ENCODE data around the gene WDR48. TPM values are rescaled to one million over a fixed set of nuclear protein-coding genes. Genes with fewer than 3 reads are reported as not detected.

The WDR48 gene
- total RNA-seq, 3 donors from 2014 or later (not counting 1 experiment from before 2014, with no cell fraction given) = 89.1 to 101 (median 91.5) TPM

- H3K9me3 ChIP-seq (ENCODE audit: control insufficient read depth, insufficient read depth, low read length) = no peaks in the 10 kb centered on the region
- Mint-ChIP-seq H3K4me1 (peaks cover 42 to 43% of the 10 kb centered on the region in 2 donors), H3K4me3 (peak overlapping the region; percentile 95), H3K27me3 (ENCODE audit: low read depth in 2 of 2) (peaks cover 28 to 58% of the 10 kb centered on the region in 2 donors), H3K27ac (peak overlapping the region; percentile 76 to 85), H3K9me3 (no peaks in the 10 kb centered on the region), H3K36me3 (no peaks in the 10 kb centered on the region)
- no peaks in the 10 kb centered on the region for H3K27me3 ChIP-seq (ENCODE audit: control insufficient read depth, insufficient read depth, low read length)
- peak in 1 of 2 donors; percentile 73 for DNase-seq
- peak overlapping the region; percentile 73 for H3K4me3 ChIP-seq (ENCODE audit: low read length)
- H3K4me1 ChIP-seq (ENCODE audit: control insufficient read depth, insufficient read depth, low read length) = peaks cover 28% of the 10 kb centered on the region
- peak overlapping the region; percentile 52 for H3K27ac ChIP-seq (ENCODE audit: low read length)
- TF ChIP-seq, protein P1, sequence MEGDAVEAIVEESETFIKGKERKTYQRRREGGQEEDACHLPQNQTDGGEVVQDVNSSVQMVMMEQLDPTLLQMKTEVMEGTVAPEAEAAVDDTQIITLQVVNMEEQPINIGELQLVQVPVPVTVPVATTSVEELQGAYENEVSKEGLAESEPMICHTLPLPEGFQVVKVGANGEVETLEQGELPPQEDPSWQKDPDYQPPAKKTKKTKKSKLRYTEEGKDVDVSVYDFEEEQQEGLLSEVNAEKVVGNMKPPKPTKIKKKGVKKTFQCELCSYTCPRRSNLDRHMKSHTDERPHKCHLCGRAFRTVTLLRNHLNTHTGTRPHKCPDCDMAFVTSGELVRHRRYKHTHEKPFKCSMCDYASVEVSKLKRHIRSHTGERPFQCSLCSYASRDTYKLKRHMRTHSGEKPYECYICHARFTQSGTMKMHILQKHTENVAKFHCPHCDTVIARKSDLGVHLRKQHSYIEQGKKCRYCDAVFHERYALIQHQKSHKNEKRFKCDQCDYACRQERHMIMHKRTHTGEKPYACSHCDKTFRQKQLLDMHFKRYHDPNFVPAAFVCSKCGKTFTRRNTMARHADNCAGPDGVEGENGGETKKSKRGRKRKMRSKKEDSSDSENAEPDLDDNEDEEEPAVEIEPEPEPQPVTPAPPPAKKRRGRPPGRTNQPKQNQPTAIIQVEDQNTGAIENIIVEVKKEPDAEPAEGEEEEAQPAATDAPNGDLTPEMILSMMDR (IDR thresholded peaks at IDR 0.05) = no peak
- intact Hi-C loops (cut with micrococcal nuclease) = loop anchor here (10.0 kb wide), 1 partner anchor 77 kb away; no protein-coding TSS in a partner anchor
- no peaks in the 10 kb centered on the region for H3K36me3 ChIP-seq (ENCODE audit: control insufficient read depth, insufficient read depth, low read length)
- peak; percentile 41 to 68 (median 58) for ATAC-seq
- WGBS (ENCODE audit: insufficient coverage) = 0% methylated on average over 2 of the region's 2 CpGs
Observed at GRCh38 chr3:39108200-39108710, 56.4 kb downstream of the WDR48 start.

DNA sequence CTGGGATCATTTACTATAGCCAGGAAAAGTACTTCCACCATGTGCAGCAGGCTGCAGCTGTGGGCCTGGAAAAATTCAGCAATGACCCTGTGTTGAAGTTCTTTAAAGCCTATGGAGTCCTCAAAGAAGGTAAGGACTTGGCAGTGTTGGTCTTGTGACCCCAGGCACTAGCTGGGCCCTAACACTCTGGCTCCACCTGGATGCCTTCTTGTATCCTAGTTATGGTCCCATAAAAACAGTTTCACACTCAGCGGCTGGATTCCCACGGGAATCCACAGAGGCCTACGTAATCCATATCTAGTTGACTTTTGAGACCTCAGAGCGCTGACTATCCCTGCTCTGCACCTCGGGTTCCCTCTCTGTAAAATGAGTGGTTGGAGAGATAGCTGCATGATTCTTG, 57.3 kb downstream of the WDR48 start:
- no peaks in the 10 kb centered on the region for H3K9me3 Mint-ChIP-seq
- TF ChIP-seq, protein P1 (IDR thresholded peaks at IDR 0.05) = no peak
- WGBS (ENCODE audit: insufficient coverage) = 96% methylated on average over 5 of the region's 5 CpGs

DNA sequence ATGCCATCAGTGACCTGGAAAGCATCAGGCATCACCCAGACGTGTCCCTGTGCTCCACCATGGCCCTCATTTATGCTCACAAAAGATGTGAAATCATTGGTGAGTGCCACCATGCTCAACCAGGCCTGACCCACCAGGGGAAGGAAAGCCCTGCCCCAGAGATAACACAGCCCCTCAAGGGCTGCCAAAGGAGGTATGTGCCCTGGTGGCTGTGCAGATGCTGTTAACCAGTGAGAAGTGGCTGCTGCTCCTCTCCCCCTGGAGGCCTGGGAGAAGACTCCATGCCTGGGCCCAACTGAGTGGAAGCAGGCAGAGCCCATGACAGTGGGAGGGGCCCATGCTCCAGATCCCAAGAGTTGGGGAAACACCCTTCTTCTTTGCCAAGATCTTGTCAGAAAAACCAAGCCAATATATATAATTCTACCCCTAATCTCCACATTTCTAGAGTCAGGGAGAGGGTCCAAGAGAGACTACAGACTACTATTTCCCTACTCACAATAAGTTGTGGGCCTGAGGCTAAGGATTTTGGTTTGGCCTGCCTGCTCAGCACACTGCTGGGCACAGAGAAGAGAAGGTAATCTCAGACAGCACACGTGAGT, 58.3 kb downstream of the WDR48 start:
- H3K27me3 Mint-ChIP-seq (ENCODE audit: low read depth in 2 of 2) = peaks cover 31 to 70% of the 10 kb centered on the region in 2 donors
- DNase-seq = peak in 1 of 2 donors; percentile 11
- 93% methylated on average over 2 of the region's 2 CpGs for WGBS (ENCODE audit: insufficient coverage)
- H3K27ac ChIP-seq (ENCODE audit: low read length) = no peak overlapping the region
- no peaks in the 10 kb centered on the region for H3K9me3 Mint-ChIP-seq
- H3K36me3 Mint-ChIP-seq = no peaks in the 10 kb centered on the region
- peaks cover 28% of the 10 kb centered on the region for H3K4me1 ChIP-seq (ENCODE audit: control insufficient read depth, insufficient read depth, low read length)
- no peak overlapping the region for H3K4me3 Mint-ChIP-seq
- intact Hi-C loops (cut with micrococcal nuclease) = no loop called here
- no peak overlapping the region for H3K4me3 ChIP-seq (ENCODE audit: low read length)
- H3K27ac Mint-ChIP-seq = no peak overlapping the region
- TF ChIP-seq, protein P1 (IDR thresholded peaks at IDR 0.05) = no peak
- peaks cover 38 to 39% of the 10 kb centered on the region in 2 donors for H3K4me1 Mint-ChIP-seq
- no peaks in the 10 kb centered on the region for H3K27me3 ChIP-seq (ENCODE audit: control insufficient read depth, insufficient read depth, low read length)
- H3K36me3 ChIP-seq (ENCODE audit: control insufficient read depth, insufficient read depth, low read length) = no peaks in the 10 kb centered on the region
- no peak for ATAC-seq
- H3K9me3 ChIP-seq (ENCODE audit: control insufficient read depth, insufficient read depth, low read length) = no peaks in the 10 kb centered on the region

More for the DNA sequence above, 57.3 kb downstream of the WDR48 start:
- no peak for ATAC-seq
- Histone ChIP-seq H3K36me3 (ENCODE audit: control insufficient read depth, insufficient read depth, low read length) (no peaks in the 10 kb centered on the region), H3K27ac (ENCODE audit: low read length) (no peak overlapping the region), H3K9me3 (ENCODE audit: control insufficient read depth, insufficient read depth, low read length) (no peaks in the 10 kb centered on the region), H3K27me3 (ENCODE audit: control insufficient read depth, insufficient read depth, low read length) (no peaks in the 10 kb centered on the region), H3K4me1 (ENCODE audit: control insufficient read depth, insufficient read depth, low read length) (peaks cover 28% of the 10 kb centered on the region), H3K4me3 (ENCODE audit: low read length) (no peak overlapping the region)
- intact Hi-C loops (cut with micrococcal nuclease) = loop anchor here (10.0 kb wide), 1 partner anchor 76 kb away; no protein-coding TSS in a partner anchor
- peak overlapping the region; percentile 95 for H3K4me3 Mint-ChIP-seq
- H3K36me3 Mint-ChIP-seq = no peaks in the 10 kb centered on the region
- peaks cover 42 to 43% of the 10 kb centered on the region in 2 donors for H3K4me1 Mint-ChIP-seq
- H3K27me3 Mint-ChIP-seq (ENCODE audit: low read depth in 2 of 2) = peaks cover 31 to 67% of the 10 kb centered on the region in 2 donors
- no peak for DNase-seq
- H3K27ac Mint-ChIP-seq = peak overlapping the region in 1 of 2 donors; percentile 85
